Measurements from ENCODE around the gene SLFN5.

The SLFN5 gene

DNA sequence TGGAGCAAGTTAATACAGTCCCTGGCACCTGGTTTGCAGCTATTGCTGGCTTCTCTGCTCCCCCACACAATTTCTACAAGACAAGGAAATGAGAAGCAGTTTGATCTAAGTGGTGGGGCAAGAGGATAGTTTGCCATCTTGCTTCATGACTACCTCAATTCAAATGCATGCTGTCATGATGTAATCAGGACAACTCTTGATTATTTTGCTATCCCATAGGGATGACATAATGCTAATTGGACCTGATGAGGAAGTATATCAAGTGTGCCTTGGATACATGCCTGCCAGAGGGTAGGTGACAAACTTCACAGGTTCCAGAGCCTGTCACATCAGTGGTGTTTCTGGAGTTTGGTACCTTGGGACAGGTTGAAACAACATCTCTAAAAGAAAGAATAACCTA is 40.9 kb downstream of the SLFN5 start:
- H3K4me3 ChIP-seq (replicated peaks in 1 of 2; ENCODE audit: low read depth in 2 of 2, low read length in 2 of 2): no peak overlapping the region
- DNase-seq (ENCODE audit: low read depth in 2 of 2): no peak
- no peak for TF ChIP-seq CTCF (IDR thresholded peaks at IDR 0.05; ENCODE audit: low read depth, low read length)

GRCh38 chr17:35284955-35285354 is 42.1 kb downstream of the SLFN5 start:
- no peak for DNase-seq (ENCODE audit: low read depth in 2 of 2)
- TF ChIP-seq CTCF (IDR thresholded peaks at IDR 0.05; ENCODE audit: low read depth, low read length): no peak
- no peak overlapping the region for H3K4me3 ChIP-seq (replicated peaks in 1 of 2; ENCODE audit: low read depth in 2 of 2, low read length in 2 of 2)

- peak; percentile 22 to 26 for DNase-seq (ENCODE audit: low read depth in 2 of 2)
- TF ChIP-seq CTCF (IDR thresholded peaks at IDR 0.05; ENCODE audit: low read depth, low read length): no peak
- H3K4me3 ChIP-seq (replicated peaks in 1 of 2; ENCODE audit: low read depth in 2 of 2, low read length in 2 of 2): no peak overlapping the region
Measured at GRCh38 chr17:35286120-35286781, 43.4 kb downstream of the SLFN5 start.

DNA sequence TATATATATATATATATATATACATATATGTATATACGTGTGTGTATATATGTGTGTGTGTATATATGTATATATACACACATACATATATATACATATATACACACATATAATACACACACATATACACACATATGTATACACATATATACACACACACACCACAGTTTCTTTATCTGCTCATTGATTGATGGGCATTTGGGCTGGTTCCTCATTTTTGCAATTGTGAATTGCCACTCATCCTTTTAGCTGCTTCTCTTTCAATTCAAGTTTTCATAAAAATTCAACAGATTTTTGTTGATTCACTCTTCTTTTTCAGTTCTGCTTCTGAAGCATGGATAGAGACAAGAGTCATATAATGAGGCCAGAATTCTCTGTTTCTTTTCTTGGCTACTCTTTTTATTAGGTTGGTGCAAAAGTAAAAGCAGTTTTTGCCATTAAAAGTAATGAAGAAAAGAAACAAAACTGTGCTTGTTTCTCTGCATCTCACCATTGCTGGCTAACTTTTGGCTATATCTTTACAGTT is 44.5 kb downstream of the SLFN5 start:
- no peak for DNase-seq (ENCODE audit: low read depth in 2 of 2)
- H3K4me3 ChIP-seq (replicated peaks in 1 of 2; ENCODE audit: low read depth in 2 of 2, low read length in 2 of 2): no peak overlapping the region
- TF ChIP-seq CTCF (IDR thresholded peaks at IDR 0.05; ENCODE audit: low read depth, low read length): no peak

DNA sequence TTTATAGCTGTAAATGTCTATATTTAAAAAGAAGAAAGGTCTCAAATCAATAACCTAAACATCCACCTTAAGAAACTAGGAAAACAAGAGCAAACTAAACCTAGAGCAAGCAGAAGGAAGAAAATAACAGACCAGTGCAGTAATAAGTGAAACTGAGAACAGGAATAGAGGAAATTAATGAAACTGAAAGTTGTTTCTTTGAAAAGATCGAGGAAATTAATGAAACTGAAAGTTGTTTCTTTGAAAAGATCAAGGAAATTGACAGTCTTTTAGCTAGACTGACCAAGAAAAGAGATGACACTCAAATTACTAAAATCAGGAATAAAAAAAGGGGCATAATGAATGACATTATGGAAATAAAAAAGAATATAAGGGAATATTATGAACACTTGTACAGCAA is 46.4 kb downstream of the SLFN5 start:
- DNase-seq (ENCODE audit: low read depth in 2 of 2): no peak
- no peak overlapping the region for H3K4me3 ChIP-seq (replicated peaks in 1 of 2; ENCODE audit: low read depth in 2 of 2, low read length in 2 of 2)
- TF ChIP-seq CTCF (IDR thresholded peaks at IDR 0.05; ENCODE audit: low read depth, low read length): no peak

- DNase-seq (ENCODE audit: low read depth in 2 of 2): peak; percentile 74 to 92
- H3K4me3 ChIP-seq (replicated peaks in 1 of 2; ENCODE audit: low read depth in 2 of 2, low read length in 2 of 2): no peak overlapping the region
- no peak for TF ChIP-seq CTCF (IDR thresholded peaks at IDR 0.05; ENCODE audit: low read depth, low read length)
Measured at GRCh38 chr17:35291802-35292201, 48.9 kb downstream of the SLFN5 start.
